GM23338 (cell line): ENCODE results near the gene MTR. TPM values are rescaled to one million over a fixed set of nuclear protein-coding genes. Genes with fewer than 3 reads are reported as not detected.

ENCODE experiments used
- ATAC-seq: fragments of 200-7000 bp; cut with Tn5 transposase; 3 replicates; pipeline ENCODE4 v1.9.1; 2020
- DNase-seq: peaks from one replicate; pipeline ENCODE4 v3.0.0-alpha.2; 2015; ENCODE audit warnings: low spot score
- H2AFZ ChIP-seq: fragments of 200-600 bp; sonication (generic); 2 replicates; pipeline ENCODE4 v1.8.0; 2016; ENCODE audit warnings: antibody characterized with exemption, mild to moderate bottlenecking, moderate library complexity
- H3F3A ChIP-seq: fragments of 200-600 bp; sonication (generic); replicated peaks from 2 replicates; pipeline ENCODE4 v1.8.0; 2017; ENCODE audit warnings: antibody characterized with exemption, mixed run types, low read depth
- H3K27ac ChIP-seq: fragments of 200-600 bp; sonication (generic); 2 replicates; pipeline ENCODE4 v1.6.1; 2016; ENCODE audit warnings: low read depth
- H3K27me3 ChIP-seq: fragments of 200-600 bp; sonication (generic); 2 replicates; pipeline ENCODE4 v1.8.0; 2016; ENCODE audit warnings: mild to moderate bottlenecking, mixed run types, moderate library complexity; ENCODE audit not compliant: insufficient read depth
- H3K36me3 ChIP-seq: fragments of 200-600 bp; sonication (generic); 2 replicates; pipeline ENCODE4 v1.8.0; 2016; ENCODE audit warnings: mild to moderate bottlenecking; ENCODE audit not compliant: insufficient read depth
- H3K4me1 ChIP-seq: fragments of 200-600 bp; sonication (generic); 2 replicates; pipeline ENCODE4 v1.8.0; 2016; ENCODE audit warnings: mild to moderate bottlenecking, moderate library complexity; ENCODE audit not compliant: insufficient read depth
- H3K4me2 ChIP-seq: fragments of 200-600 bp; sonication (generic); 2 replicates; pipeline ENCODE4 v1.7.1; 2017; ENCODE audit warnings: mixed run types
- H3K4me3 ChIP-seq: fragments of 200-600 bp; sonication (generic); 2 replicates; pipeline ENCODE4 v1.6.1; 2016; ENCODE audit warnings: mixed run types
- H3K79me2 ChIP-seq: fragments of 200-600 bp; sonication (generic); replicated peaks from 2 replicates; pipeline ENCODE4 v1.8.0; 2017; ENCODE audit warnings: mild to moderate bottlenecking; ENCODE audit not compliant: insufficient read depth
- H3K9me2 ChIP-seq: fragments of 200-600 bp; sonication (generic); 2 replicates; pipeline ENCODE4 v1.8.0; 2017; ENCODE audit not compliant: insufficient read depth
- H4K20me1 ChIP-seq: fragments of 200-600 bp; sonication (generic); replicated peaks from 2 replicates; pipeline ENCODE4 v1.8.0; 2017; ENCODE audit warnings: mild to moderate bottlenecking; ENCODE audit not compliant: insufficient read depth
- H3K27ac Mint-ChIP-seq: 2 replicates; pipeline ENCODE4 v1.8.0; 2020; ENCODE audit warnings: inconsistent platforms, mild to moderate bottlenecking, moderate library complexity, mixed read lengths
- H3K27me3 Mint-ChIP-seq: 3 replicates; pipeline ENCODE4 v1.8.0; 2022; ENCODE audit warnings: low read depth, mild to moderate bottlenecking, moderate library complexity, mixed read lengths, inconsistent platforms; ENCODE audit not compliant: insufficient read depth, poor library complexity
- H3K36me3 Mint-ChIP-seq: 3 replicates; pipeline ENCODE4 v1.8.0; 2021; ENCODE audit warnings: low read depth, mild to moderate bottlenecking, inconsistent platforms, moderate library complexity, mixed read lengths
- H3K4me1 Mint-ChIP-seq: 3 replicates; pipeline ENCODE4 v1.8.0; 2020; ENCODE audit warnings: mild to moderate bottlenecking, inconsistent platforms, mixed read lengths
- H3K4me3 Mint-ChIP-seq: 3 replicates; pipeline ENCODE4 v1.8.0; 2021; ENCODE audit warnings: moderate library complexity, mild to moderate bottlenecking, inconsistent platforms, mixed read lengths
- H3K9me3 Mint-ChIP-seq: 3 replicates; pipeline ENCODE4 v1.8.0; 2020; ENCODE audit warnings: moderate library complexity, mild to moderate bottlenecking, inconsistent platforms, mixed read lengths
- CREB1 ChIP-seq: fragments of 250-450 bp; sonication (Bioruptor Pico); IDR thresholded peaks from 2 replicates; pipeline ENCODE4 v1.5.0; 2020; ENCODE audit warnings: low read depth, mild to moderate bottlenecking, moderate library complexity
- EZH2 ChIP-seq: fragments of 200-600 bp; sonication (generic); IDR thresholded peaks from one replicate; pipeline ENCODE4 v1.8.0; 2017; ENCODE audit warnings: antibody characterized with exemption, mild to moderate bottlenecking, low read depth; ENCODE audit not compliant: unreplicated experiment
- EZH2phosphoT487 ChIP-seq: fragments of 200-600 bp; sonication (generic); IDR thresholded peaks from one replicate; pipeline ENCODE4 v1.8.1; 2018; ENCODE audit warnings: antibody characterized with exemption; ENCODE audit not compliant: unreplicated experiment
- JUNB ChIP-seq: IDR thresholded peaks from one replicate; pipeline ENCODE4 v1.6.1; 2016; ENCODE audit warnings: antibody characterized with exemption; ENCODE audit not compliant: unreplicated experiment
- POLR2AphosphoS5 ChIP-seq: IDR thresholded peaks from 2 replicates; pipeline ENCODE4 v1.6.1; 2016; ENCODE audit warnings: antibody characterized with exemption, low read depth
- ZNF331 ChIP-seq: fragments of 250-450 bp; sonication (Bioruptor Pico); IDR thresholded peaks from 2 replicates; pipeline ENCODE4 v1.5.0; 2020; ENCODE audit warnings: low read depth, mild to moderate bottlenecking, moderate library complexity
- polyA plus RNA-seq: library from polyadenylated mRNA; unstranded; fragments of >200 nt; fragmentation: Nextera tagmentation; extraction: Ambion mirVana; gene quantifications from 2 replicates; pipeline ENCODE4 v1.2.1, GENCODE V29; 2016
- total RNA-seq: library from RNA; depleted of rRNA; stranded (reverse); fragments of >200 nt; shearing (Covaris generic); gene quantifications from 2 replicates; pipeline ENCODE4 v1.2.3, GENCODE V29; 2014
- TF ChIP-seq, protein P1 (sequence below): fragments of 250-450 bp; sonication (Bioruptor Pico); IDR thresholded peaks from 2 replicates; pipeline ENCODE4 v1.5.0; 2020; ENCODE audit warnings: mild to moderate bottlenecking, moderate library complexity

The MTR gene
- total and polyA plus RNA-seq, 2 experiments from 2014 or later, result 6.4 to 20.0 TPM

DNA sequence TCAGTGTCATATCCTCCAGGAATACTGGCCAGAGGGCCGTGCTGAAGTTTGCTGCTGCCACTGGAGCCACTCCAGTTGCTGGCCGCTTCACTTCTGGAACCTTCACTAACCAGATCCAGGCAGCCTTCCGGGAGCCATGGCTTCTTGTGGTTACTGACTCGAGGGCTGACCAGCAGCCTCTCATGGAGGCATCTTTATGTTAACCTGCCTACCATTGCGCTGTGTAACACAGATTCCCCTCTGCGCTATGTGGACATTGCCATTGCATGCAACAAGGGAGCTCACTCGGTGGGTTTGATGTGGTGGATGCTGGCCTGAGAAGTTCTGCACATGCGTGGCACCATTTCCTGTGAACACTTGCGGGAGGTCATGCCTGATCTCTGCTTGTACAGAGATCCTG, 24.8 kb downstream of the MTR start (continued):
- TF ChIP-seq, protein P1, sequence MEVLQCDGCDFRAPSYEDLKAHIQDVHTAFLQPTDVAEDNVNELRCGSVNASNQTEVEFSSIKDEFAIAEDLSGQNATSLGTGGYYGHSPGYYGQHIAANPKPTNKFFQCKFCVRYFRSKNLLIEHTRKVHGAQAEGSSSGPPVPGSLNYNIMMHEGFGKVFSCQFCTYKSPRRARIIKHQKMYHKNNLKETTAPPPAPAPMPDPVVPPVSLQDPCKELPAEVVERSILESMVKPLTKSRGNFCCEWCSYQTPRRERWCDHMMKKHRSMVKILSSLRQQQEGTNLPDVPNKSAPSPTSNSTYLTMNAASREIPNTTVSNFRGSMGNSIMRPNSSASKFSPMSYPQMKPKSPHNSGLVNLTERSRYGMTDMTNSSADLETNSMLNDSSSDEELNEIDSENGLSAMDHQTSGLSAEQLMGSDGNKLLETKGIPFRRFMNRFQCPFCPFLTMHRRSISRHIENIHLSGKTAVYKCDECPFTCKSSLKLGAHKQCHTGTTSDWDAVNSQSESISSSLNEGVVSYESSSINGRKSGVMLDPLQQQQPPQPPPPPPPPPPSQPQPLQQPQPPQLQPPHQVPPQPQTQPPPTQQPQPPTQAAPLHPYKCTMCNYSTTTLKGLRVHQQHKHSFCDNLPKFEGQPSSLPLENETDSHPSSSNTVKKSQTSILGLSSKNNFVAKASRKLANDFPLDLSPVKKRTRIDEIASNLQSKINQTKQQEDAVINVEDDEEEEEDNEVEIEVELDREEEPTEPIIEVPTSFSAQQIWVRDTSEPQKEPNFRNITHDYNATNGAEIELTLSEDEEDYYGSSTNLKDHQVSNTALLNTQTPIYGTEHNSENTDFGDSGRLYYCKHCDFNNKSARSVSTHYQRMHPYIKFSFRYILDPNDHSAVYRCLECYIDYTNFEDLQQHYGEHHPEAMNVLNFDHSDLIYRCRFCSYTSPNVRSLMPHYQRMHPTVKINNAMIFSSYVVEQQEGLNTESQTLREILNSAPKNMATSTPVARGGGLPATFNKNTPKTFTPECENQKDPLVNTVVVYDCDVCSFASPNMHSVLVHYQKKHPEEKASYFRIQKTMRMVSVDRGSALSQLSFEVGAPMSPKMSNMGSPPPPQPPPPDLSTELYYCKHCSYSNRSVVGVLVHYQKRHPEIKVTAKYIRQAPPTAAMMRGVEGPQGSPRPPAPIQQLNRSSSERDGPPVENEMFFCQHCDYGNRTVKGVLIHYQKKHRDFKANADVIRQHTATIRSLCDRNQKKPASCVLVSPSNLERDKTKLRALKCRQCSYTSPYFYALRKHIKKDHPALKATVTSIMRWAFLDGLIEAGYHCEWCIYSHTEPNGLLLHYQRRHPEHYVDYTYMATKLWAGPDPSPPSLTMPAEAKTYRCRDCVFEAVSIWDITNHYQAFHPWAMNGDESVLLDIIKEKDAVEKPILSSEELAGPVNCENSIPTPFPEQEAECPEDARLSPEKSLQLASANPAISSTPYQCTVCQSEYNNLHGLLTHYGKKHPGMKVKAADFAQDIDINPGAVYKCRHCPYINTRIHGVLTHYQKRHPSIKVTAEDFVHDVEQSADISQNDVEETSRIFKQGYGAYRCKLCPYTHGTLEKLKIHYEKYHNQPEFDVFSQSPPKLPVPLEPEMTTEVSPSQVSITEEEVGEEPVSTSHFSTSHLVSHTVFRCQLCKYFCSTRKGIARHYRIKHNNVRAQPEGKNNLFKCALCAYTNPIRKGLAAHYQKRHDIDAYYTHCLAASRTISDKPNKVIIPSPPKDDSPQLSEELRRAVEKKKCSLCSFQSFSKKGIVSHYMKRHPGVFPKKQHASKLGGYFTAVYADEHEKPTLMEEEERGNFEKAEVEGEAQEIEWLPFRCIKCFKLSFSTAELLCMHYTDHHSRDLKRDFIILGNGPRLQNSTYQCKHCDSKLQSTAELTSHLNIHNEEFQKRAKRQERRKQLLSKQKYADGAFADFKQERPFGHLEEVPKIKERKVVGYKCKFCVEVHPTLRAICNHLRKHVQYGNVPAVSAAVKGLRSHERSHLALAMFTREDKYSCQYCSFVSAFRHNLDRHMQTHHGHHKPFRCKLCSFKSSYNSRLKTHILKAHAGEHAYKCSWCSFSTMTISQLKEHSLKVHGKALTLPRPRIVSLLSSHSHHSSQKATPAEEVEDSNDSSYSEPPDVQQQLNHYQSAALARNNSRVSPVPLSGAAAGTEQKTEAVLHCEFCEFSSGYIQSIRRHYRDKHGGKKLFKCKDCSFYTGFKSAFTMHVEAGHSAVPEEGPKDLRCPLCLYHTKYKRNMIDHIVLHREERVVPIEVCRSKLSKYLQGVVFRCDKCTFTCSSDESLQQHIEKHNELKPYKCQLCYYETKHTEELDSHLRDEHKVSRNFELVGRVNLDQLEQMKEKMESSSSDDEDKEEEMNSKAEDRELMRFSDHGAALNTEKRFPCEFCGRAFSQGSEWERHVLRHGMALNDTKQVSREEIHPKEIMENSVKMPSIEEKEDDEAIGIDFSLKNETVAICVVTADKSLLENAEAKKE (CRISPR knock-in tag), result no peak
- TF ChIP-seq EZH2 (no peak), ZNF331 (CRISPR knock-in tag) (no peak), EZH2phosphoT487 (no peak)

DNA sequence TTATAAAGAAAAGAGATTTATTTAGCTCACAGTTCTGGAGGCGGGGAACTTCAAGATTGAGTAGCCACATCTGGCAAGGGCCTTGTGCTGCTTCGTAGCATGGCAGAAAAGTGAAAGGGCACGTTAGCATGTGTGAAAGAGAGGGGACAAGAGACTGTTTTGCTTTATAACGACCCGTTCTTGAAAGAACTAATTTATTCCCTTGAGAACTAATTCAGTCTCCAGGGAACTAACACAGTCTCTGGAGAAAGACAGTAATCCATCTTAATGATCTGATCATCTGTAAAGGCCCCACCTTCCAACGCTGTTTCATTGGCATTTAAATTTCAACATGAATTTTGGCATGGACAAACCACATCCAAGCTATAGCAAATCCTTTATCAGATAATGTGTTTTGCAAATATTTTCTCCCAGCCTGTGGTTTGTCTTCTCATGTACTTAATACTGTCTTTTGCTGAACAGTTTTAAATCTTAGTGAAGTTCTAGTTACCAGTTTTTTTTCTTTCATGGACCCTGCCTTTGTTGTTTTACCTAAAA, 26.1 kb downstream of the MTR start:
- H3K36me3 Mint-ChIP-seq, result peaks cover 23% of the 10 kb centered on the region; the same call in 2 of the 3 replicates
- Histone ChIP-seq H3K27me3 (no peaks in the 10 kb centered on the region), H3K36me3 (peaks cover 5% of the 10 kb centered on the region), H4K20me1 (no peaks in the 10 kb centered on the region; the same call in 1 of the 2 replicates), H3K4me3 (no peak overlapping the region), H3K4me2 (no peak overlapping the region), H3K4me1 (no peaks in the 10 kb centered on the region), H2AFZ (no peak overlapping the region), H3K79me2 (no peaks in the 10 kb centered on the region), H3K9me2 (no peaks in the 10 kb centered on the region), H3F3A (no peaks in the 10 kb centered on the region), H3K27ac (no peak overlapping the region)
- H3K9me3 Mint-ChIP-seq, result no peaks in the 10 kb centered on the region
- H3K4me3 Mint-ChIP-seq, result no peak overlapping the region
- H3K27ac Mint-ChIP-seq, result 0 out of 2 replicates have a peak overlapping the region, but pooled peaks have one; percentile 16
- no peak for TF ChIP-seq POLR2AphosphoS5
- TF ChIP-seq CREB1 (CRISPR knock-in tag), result no peak
- TF ChIP-seq, protein P1 (CRISPR knock-in tag), result no peak
- no peak for TF ChIP-seq JUNB
- no peak for DNase-seq
- no peaks in the 10 kb centered on the region for H3K27me3 Mint-ChIP-seq
- no peaks in the 10 kb centered on the region for H3K4me1 Mint-ChIP-seq
- ATAC-seq, result no peak
